Peyer's patch (tissue), 4 donors: ENCODE data around the gene SMAD6. TPM values are rescaled to one million over a fixed set of nuclear protein-coding genes. Genes with fewer than 3 reads are reported as not detected.

Experiments
- DNase-seq, 3 donors: peaks; one replicate each; pipeline ENCODE4 v3.0.0-alpha.2; 2017 to 2019
- H3K27ac ChIP-seq, 4 donors: fragments of 200-600 bp; sonication (generic); one replicate each; pipeline ENCODE4 v1.5.1; 2016 to 2019
- H3K27me3 ChIP-seq, 2 donors: fragments of 200-600 bp; sonication (generic); one replicate each; pipeline ENCODE4 v1.5.1; 2019
- H3K36me3 ChIP-seq, 3 donors: fragments of 200-600 bp; sonication (generic); one replicate each; pipeline ENCODE4 v1.5.1; 2016 to 2019
- H3K4me1 ChIP-seq, 4 donors: fragments of 200-600 bp; sonication (generic); one replicate each; pipeline ENCODE4 v1.5.1; 2016 to 2019
- H3K4me3 ChIP-seq, 4 donors: fragments of 200-600 bp; sonication (generic); 1 replicate in 3 of 4; 2 replicates in 1 of 4; pipeline ENCODE4 v1.5.1; 2016 to 2019; ENCODE audit warnings: mild to moderate bottlenecking in 1 of 4
- H3K9me3 ChIP-seq, 4 donors: fragments of 200-600 bp; sonication (generic); one replicate each; pipeline ENCODE4 v1.5.1; 2016 to 2019; ENCODE audit warnings: mild to moderate bottlenecking in 1 of 4
- POLR2A ChIP-seq, 2 donors: fragments of 450-650 bp; IDR thresholded peaks; one replicate each; pipeline ENCODE4 v1.5.1; 2017; ENCODE audit warnings: antibody characterized with exemption in 2 of 2, mild to moderate bottlenecking in 2 of 2, moderate library complexity in 2 of 2
- total RNA-seq, 4 donors: library from RNA; depleted of rRNA; stranded (reverse); fragments of >200 nt; gene quantifications; one replicate each; pipeline ENCODE4 v1.1.0, GENCODE V29; 2016
- TF ChIP-seq, protein P1 (sequence below), 6 experiments: fragments of 450-650 bp in 4 of 6; fragments of 200-600 bp in 2 of 6; sonication (generic) in 1 of 6; IDR thresholded peaks; one replicate each; pipeline ENCODE4 v1.5.1; 2017 to 2019; ENCODE audit warnings: antibody characterized with exemption in 6 of 6, mild to moderate bottlenecking in 3 of 6, moderate library complexity in 1 of 6

The SMAD6 gene
- total RNA-seq = 10 to 100 TPM; 11.0 to 34.9 (median 25.5) TPM

DNA sequence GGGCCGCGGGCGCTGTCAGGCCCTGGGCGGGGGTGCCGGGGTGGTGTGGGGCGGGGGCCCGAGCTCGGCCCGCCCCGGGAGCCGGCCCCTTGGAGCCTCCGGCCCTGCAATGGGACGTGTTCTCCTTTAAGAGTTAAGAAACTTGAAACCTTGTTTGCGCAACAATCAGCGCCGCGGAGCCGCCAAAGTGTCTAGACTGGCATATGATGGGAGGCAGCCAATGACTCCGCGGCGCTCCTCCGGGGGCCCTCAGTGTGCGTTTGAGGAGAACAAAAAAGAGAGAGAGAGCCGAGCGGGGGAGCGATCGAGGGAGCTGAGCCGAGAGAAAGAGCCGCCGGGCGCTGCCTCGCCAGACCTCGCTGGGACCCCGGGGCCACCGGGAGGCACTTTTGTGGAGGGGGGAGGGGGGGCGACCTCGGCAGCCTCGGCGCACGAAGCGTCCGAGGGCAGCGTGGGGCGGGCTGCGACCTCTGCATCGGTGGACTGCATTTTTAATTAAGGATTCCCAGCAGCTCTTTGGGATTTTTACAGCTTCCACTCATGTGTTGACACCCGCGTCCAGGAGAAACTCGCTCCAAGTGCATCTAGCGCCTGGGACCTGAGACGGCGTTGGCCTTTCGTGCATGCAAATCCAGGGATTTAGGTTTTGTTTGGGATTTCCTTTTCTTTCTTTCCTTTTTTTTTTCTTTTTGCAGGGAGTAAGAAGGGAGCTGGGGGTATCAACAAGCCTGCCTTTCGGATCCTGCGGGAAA is at the start of gene SMAD6:
TSS of gene SMAD6 (plus strand) at position 202 of the 752 bp plus-strand sequence. CDS start 1,023 bp downstream, outside the sequence.
- Histone ChIP-seq H3K4me1 (peaks cover 0 to 27% (median 15%) of the 10 kb centered on the region in 4 donors), H3K27me3 (no peaks in the 10 kb centered on the region), H3K9me3 (no peaks in the 10 kb centered on the region), H3K27ac (peak within 1 kb of the TSS; percentile 77 to 91 (median 80)), H3K4me3 (peak within 1 kb of the TSS; percentile 56 to 84 (median 66)), H3K36me3 (no peaks in the 10 kb centered on the region)
- peak; percentile 66 to 93 (median 93) for DNase-seq
- TF ChIP-seq POLR2A (IDR thresholded peaks at IDR 0.05) = peak in 1 of 2 donors; percentile 68
- TF ChIP-seq, protein P1, sequence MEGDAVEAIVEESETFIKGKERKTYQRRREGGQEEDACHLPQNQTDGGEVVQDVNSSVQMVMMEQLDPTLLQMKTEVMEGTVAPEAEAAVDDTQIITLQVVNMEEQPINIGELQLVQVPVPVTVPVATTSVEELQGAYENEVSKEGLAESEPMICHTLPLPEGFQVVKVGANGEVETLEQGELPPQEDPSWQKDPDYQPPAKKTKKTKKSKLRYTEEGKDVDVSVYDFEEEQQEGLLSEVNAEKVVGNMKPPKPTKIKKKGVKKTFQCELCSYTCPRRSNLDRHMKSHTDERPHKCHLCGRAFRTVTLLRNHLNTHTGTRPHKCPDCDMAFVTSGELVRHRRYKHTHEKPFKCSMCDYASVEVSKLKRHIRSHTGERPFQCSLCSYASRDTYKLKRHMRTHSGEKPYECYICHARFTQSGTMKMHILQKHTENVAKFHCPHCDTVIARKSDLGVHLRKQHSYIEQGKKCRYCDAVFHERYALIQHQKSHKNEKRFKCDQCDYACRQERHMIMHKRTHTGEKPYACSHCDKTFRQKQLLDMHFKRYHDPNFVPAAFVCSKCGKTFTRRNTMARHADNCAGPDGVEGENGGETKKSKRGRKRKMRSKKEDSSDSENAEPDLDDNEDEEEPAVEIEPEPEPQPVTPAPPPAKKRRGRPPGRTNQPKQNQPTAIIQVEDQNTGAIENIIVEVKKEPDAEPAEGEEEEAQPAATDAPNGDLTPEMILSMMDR (IDR thresholded peaks at IDR 0.05) = no peak

DNA sequence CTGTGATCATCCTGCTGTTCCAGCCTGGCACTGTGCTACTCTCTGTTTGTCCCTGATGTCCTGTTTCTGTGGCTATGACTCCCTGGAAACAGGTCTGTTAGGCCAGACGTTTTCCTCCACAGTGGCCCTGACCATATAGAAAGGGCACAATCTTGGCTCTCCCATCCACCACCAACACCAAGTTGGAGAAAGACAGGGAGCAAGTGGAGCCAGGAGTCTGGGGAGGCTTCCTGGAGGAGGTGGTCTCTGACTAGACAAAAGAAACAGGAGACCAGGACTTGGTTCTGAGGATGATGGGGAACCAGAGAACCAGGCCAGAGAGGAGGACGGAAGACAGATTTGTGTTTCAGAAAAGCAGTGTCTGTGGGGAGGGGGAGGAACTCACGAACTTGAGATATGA is 49.2 kb upstream of the SMAD6 start:
- H3K9me3 ChIP-seq = no peaks in the 10 kb centered on the region
- peaks cover 0 to 8% (median 0%) of the 10 kb centered on the region in 4 donors for H3K4me1 ChIP-seq
- H3K27ac ChIP-seq = no peak overlapping the region
- TF ChIP-seq, protein P1 (IDR thresholded peaks at IDR 0.05) = no peak
- no peak for TF ChIP-seq POLR2A (IDR thresholded peaks at IDR 0.05)
- H3K36me3 ChIP-seq = no peaks in the 10 kb centered on the region
- no peaks in the 10 kb centered on the region for H3K27me3 ChIP-seq
- no peak for DNase-seq
- no peak overlapping the region for H3K4me3 ChIP-seq

- Histone ChIP-seq H3K4me1 (peaks cover 0 to 8% (median 0%) of the 10 kb centered on the region in 4 donors), H3K27ac (no peak overlapping the region), H3K27me3 (no peaks in the 10 kb centered on the region), H3K4me3 (no peak overlapping the region), H3K9me3 (no peaks in the 10 kb centered on the region), H3K36me3 (no peaks in the 10 kb centered on the region)
- no peak for TF ChIP-seq POLR2A (IDR thresholded peaks at IDR 0.05)
- TF ChIP-seq, protein P1 (IDR thresholded peaks at IDR 0.05) = no peak
- DNase-seq = no peak
These were observed 48.6 kb upstream of the SMAD6 start for GRCh38 chr15:66653398-66653797.

DNA sequence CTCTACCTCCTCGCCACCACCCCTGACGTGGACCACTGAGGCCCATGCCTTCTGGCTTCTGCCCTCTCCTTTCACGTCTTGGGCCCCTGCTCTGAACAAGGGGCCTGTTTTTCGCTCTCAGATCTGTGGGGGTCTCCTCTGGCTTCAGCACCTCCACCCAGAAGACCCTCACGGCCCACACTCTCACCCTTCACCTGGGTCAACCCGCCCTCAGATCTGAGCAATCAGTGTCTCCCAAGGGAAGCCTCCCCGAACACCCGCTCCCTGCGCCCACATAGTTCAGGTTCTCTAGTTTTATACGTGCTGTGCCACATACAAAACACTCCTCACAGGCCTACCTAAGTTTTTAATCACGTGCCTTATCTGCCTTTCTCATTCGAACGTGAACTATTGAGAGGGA is 48.2 kb upstream of the SMAD6 start:
- no peaks in the 10 kb centered on the region for H3K36me3 ChIP-seq
- H3K4me1 ChIP-seq = peaks cover 0 to 8% (median 0%) of the 10 kb centered on the region in 4 donors
- no peak overlapping the region for H3K27ac ChIP-seq
- no peak overlapping the region for H3K4me3 ChIP-seq
- H3K27me3 ChIP-seq = no peaks in the 10 kb centered on the region
- TF ChIP-seq POLR2A (IDR thresholded peaks at IDR 0.05) = no peak
- TF ChIP-seq, protein P1 (IDR thresholded peaks at IDR 0.05) = no peak
- DNase-seq = no peak
- H3K9me3 ChIP-seq = no peaks in the 10 kb centered on the region

GRCh38 chr15:66654361-66654738 is 47.7 kb upstream of the SMAD6 start:
- no peaks in the 10 kb centered on the region for H3K9me3 ChIP-seq
- no peaks in the 10 kb centered on the region for H3K36me3 ChIP-seq
- H3K4me3 ChIP-seq = no peak overlapping the region
- no peak for TF ChIP-seq POLR2A (IDR thresholded peaks at IDR 0.05)
- TF ChIP-seq, protein P1 (IDR thresholded peaks at IDR 0.05) = no peak
- H3K4me1 ChIP-seq = peaks cover 0 to 8% (median 0%) of the 10 kb centered on the region in 4 donors
- no peak for DNase-seq
- H3K27ac ChIP-seq = no peak overlapping the region
- no peaks in the 10 kb centered on the region for H3K27me3 ChIP-seq
